Kidney (tissue), 14 donors: Measurements from ENCODE around the gene TMEM205. TPM values are rescaled to one million over a fixed set of nuclear protein-coding genes. Genes with fewer than 3 reads are reported as not detected.
A peak's percentile ranks its signal among the peaks of the same experiment; 100 is the strongest.

Source experiments
- DNase-seq, 5 donors: peaks; one replicate each; pipeline ENCODE4 v3.0.0-alpha.2; 2013 to 2020
- FAIRE-seq: peaks from 2 replicates; lab custom pipeline; 2012; peaks lifted over from hg19 to GRCh38; lab: Jason Lieb, UNC
- H3K27ac ChIP-seq, 2 donors: one replicate each; pipeline ENCODE4 v1.7.0; 2013; ENCODE audit warnings: low read depth in 2 of 2, low read length in 2 of 2, inconsistent platforms in 1 of 2
- H3K27me3 ChIP-seq: one replicate; pipeline ENCODE4 v1.7.1; 2013; ENCODE audit warnings: low read length, inconsistent platforms; ENCODE audit not compliant: control insufficient read depth, insufficient read depth
- H3K36me3 ChIP-seq, 3 donors: one replicate each; pipeline versions ENCODE4 v1.7.0 to v1.7.1; 2013; ENCODE audit warnings: low read length in 3 of 3, control low read depth in 1 of 3, inconsistent platforms in 1 of 3; ENCODE audit not compliant: insufficient read depth in 3 of 3, control insufficient read depth in 2 of 3
- H3K4me1 ChIP-seq, 3 donors: one replicate each; pipeline versions ENCODE4 v1.7.0 to v1.7.1; 2013; ENCODE audit warnings: low read length in 3 of 3, inconsistent platforms in 1 of 3, low read depth in 1 of 3; ENCODE audit not compliant: control insufficient read depth in 2 of 3, insufficient read depth in 2 of 3
- H3K4me3 ChIP-seq, 3 donors: one replicate each; pipeline versions ENCODE4 v1.7.0 to v1.8.1; 2013; ENCODE audit warnings: low read length in 3 of 3, control low read depth in 1 of 3, inconsistent platforms in 1 of 3
- H3K9ac ChIP-seq, 3 donors: one replicate each; pipeline versions ENCODE4 v1.7.0 to v1.7.1; 2013; ENCODE audit warnings: low read length in 3 of 3, control low read depth in 1 of 3, inconsistent platforms in 1 of 3
- H3K9me3 ChIP-seq, 3 donors: one replicate each; pipeline versions ENCODE4 v1.7.0 to v1.7.1; 2013; ENCODE audit warnings: low read length in 3 of 3, control low read depth in 1 of 3, inconsistent platforms in 1 of 3; ENCODE audit not compliant: control insufficient read depth in 2 of 3, insufficient read depth in 1 of 3
- CTCF ChIP-seq: IDR thresholded peaks from 3 replicates; pipeline ENCODE4 v1.5.1; 2012; ENCODE audit warnings: mild to moderate bottlenecking, moderate library complexity, borderline replicate concordance; ENCODE audit not compliant: insufficient read depth; ENCODE audit errors: extremely low read depth
- intact Hi-C: fragments of 100-400 bp; cut with DNase I; formaldehyde crosslinking; loops from one replicate; pipeline ENCODE4 v1.11.1; 2022
- polyA plus RNA-seq: library from polyadenylated mRNA; stranded (reverse); fragments of 350-450 nt; fragmentation: Illumina TruSeq; extraction: RNeasy Lipid Tissue Mini Kit (QIAGEN cat#74804); gene quantifications from one replicate; pipeline ENCODE4 v1.2.3, GENCODE V29; 2014; ENCODE audit warnings: low read depth, low replicate concordance; ENCODE audit not compliant: insufficient read depth
- total RNA-seq: library from RNA; stranded (reverse); fragmentation: NEBNext Ultra II Directional; extraction: Animal tissue kit (Norgen Biotek cat#: 25700); gene quantifications from one replicate; pipeline ENCODE4 v1.2.1, GENCODE V29; 2021
- donor health status: control.
- donor health status: control.
- donor health status: control.
- donor health status: control.
- donor health status: control.
- donor health status: DM: yes; HTN: yes; CAD: no.
- donor health status: Normal renal cell carcinoma (clear cell type).

TMEM205 gene
- total and polyA plus RNA-seq, 2 donors from 2014 or later: 150 to 417 TPM

- no peaks in the 10 kb centered on the region for H3K9me3 ChIP-seq
- H3K36me3 ChIP-seq: no peaks in the 10 kb centered on the region
- intact Hi-C loops: no loop called here
Observed at GRCh38 chr19:11377237-11377636, 31.2 kb upstream of the TMEM205 start.

GRCh38 chr19:11375143-11375948, 29.3 kb upstream of the TMEM205 start:
- Histone ChIP-seq H3K4me3 (peak overlapping the region; percentile 69 to 87 (median 84)), H3K36me3 (no peaks in the 10 kb centered on the region), H3K27ac (peak overlapping the region; percentile 87 to 93), H3K4me1 (peaks cover 0 to 25% (median 0%) of the 10 kb centered on the region in 3 donors), H3K9ac (peak overlapping the region; percentile 62 to 92 (median 85)), H3K27me3 (no peaks in the 10 kb centered on the region), H3K9me3 (no peaks in the 10 kb centered on the region)
- intact Hi-C loops: no loop called here
- peak in 4 of 5 donors; percentile 69 to 91 (median 82) for DNase-seq
- TF ChIP-seq CTCF: no peak
- no peak for FAIRE-seq

More at GRCh38 chr19:11377237-11377636, 31.2 kb upstream of the TMEM205 start:
- Histone ChIP-seq H3K4me1 (peaks cover 0 to 40% (median 0%) of the 10 kb centered on the region in 3 donors), H3K27me3 (peaks cover 4% of the 10 kb centered on the region), H3K4me3 (peak overlapping the region in 2 of 3 donors; percentile 32 to 33), H3K9ac (no peak overlapping the region), H3K27ac (peak overlapping the region in 1 of 2 donors; percentile 71)
- FAIRE-seq (no peak), DNase-seq (no peak)
- TF ChIP-seq CTCF: no peak

- Histone ChIP-seq H3K9me3 (no peaks in the 10 kb centered on the region), H3K36me3 (no peaks in the 10 kb centered on the region), H3K27me3 (no peaks in the 10 kb centered on the region), H3K9ac (peak within 1 kb of the TSS; percentile 62 to 92 (median 85)), H3K4me1 (peaks cover 0 to 23% (median 0%) of the 10 kb centered on the region in 3 donors), H3K4me3 (peak within 1 kb of the TSS; percentile 69 to 87 (median 84)), H3K27ac (peak within 1 kb of the TSS; percentile 87 to 98)
- FAIRE-seq (peak; percentile 99), DNase-seq (peak; percentile 99 to 100 (median 99))
- intact Hi-C loops: no loop called here
- TF ChIP-seq CTCF: no peak
Observed at GRCh38 chr19:11374433-11375142, 28.5 kb upstream of the TMEM205 start, which contains the start of gene SWSAP1. Gene SWSAP1, plus strand, starts transcription at chr19:11374666. Its CDS starts 15 bp downstream, at chr19:11374681.
